ENCODE results near the gene GRM4. TPM values are rescaled to one million over a fixed set of nuclear protein-coding genes. Genes with fewer than 3 reads are reported as not detected.

GRM4 gene
- total and polyA plus RNA-seq, 10 of the 15 experiments (the other 5 are each of a cell fraction or from before 2014, with no cell fraction given) = 0.01 to 0.31 (median 0.05) TPM; not detected in 2

- RAD21 ChIA-PET (ENCODE audit: unreplicated experiment) = no interaction called here
- Histone ChIP-seq H3K79me2 (ENCODE audit: control insufficient read depth, insufficient read depth, low read length) (no peaks in the 10 kb centered on the region), H3K4me2 (ENCODE audit: control insufficient read depth, insufficient read depth) (no peak overlapping the region), H3K9ac (ENCODE audit: control insufficient read depth, insufficient read depth, low read length) (no peak overlapping the region), H3K27ac (ENCODE audit: control insufficient read depth, insufficient read depth) (no peak overlapping the region), H3K36me3 (ENCODE audit: control insufficient read depth in 2 of 2, insufficient read depth in 2 of 2, low read length in 1 of 2) (no peaks in the 10 kb centered on the region), H3K27me3 (replicated peaks in 1 of 2; ENCODE audit: control insufficient read depth in 2 of 2, insufficient read depth in 2 of 2, low read length in 1 of 2) (peaks cover 2 to 3% of the 10 kb centered on the region in 2 experiments; a peak in 3 of 4 replicates), H2AFZ (ENCODE audit: control insufficient read depth, low read depth, low read length) (no peak overlapping the region), H4K20me1 (ENCODE audit: control insufficient read depth, insufficient read depth) (no peaks in the 10 kb centered on the region), H3K4me1 (ENCODE audit: control insufficient read depth, insufficient read depth, low read length) (no peaks in the 10 kb centered on the region), H3K4me3 (no peak overlapping the region), H3K9me3 (replicated peaks; ENCODE audit: control insufficient read depth, insufficient read depth, low read length) (no peaks in the 10 kb centered on the region)
- DNase-seq (ENCODE audit: low read depth, low spot score) = no peak
- 4% methylated on average over 3 of the region's 3 CpGs for WGBS (ENCODE audit: insufficient coverage, insufficient replicate concordance, low lambda C conversion rate, missing lambda C conversion rate)
- intact Hi-C loops (cut with micrococcal nuclease; ENCODE audit: unreplicated experiment) = no loop called here
- POLR2A ChIA-PET = no interaction called here
- in situ Hi-C loops (cut with MboI) = loop anchor here (10.0 kb wide), 1 partner anchor 95 kb away; no protein-coding TSS in a partner anchor
- TF ChIP-seq CREB1 (IDR thresholded peaks at IDR 0.05; ENCODE audit: low read depth) (no peak), MXI1 (IDR thresholded peaks at IDR 0.05; ENCODE audit: low read depth, low read length) (no peak), EZH2 (IDR thresholded peaks at IDR 0.05; ENCODE audit: borderline replicate concordance, control insufficient read depth, low read depth, low read length) (no peak), SPI1 (IDR thresholded peaks at IDR 0.05; ENCODE audit: borderline replicate concordance, insufficient read depth, low read depth, low read length) (no peak), HCFC1 (IDR thresholded peaks at IDR 0.05; ENCODE audit: low read length) (no peak), PAX8 (IDR thresholded peaks at IDR 0.05) (no peak), ZBTB11 (CRISPR knock-in tag; IDR thresholded peaks at IDR 0.05) (no peak), RELB (IDR thresholded peaks at IDR 0.05; ENCODE audit: low read depth) (no peak), EED (IDR thresholded peaks at IDR 0.05; ENCODE audit: low read depth) (no peak), RBBP5 (conservative IDR thresholded peaks at IDR 0.05) (no peak), SP1 (IDR thresholded peaks at IDR 0.05; ENCODE audit: low read depth, low read length) (no peak), NFIC (IDR thresholded peaks at IDR 0.05; ENCODE audit: low read depth, low read length) (no peak), BRCA1 (IDR thresholded peaks at IDR 0.05; ENCODE audit: low read depth, low read length) (no peak), NRF1 (conservative IDR thresholded peaks at IDR 0.05; ENCODE audit: low read depth, low read length) (no peak), BCLAF1 (IDR thresholded peaks at IDR 0.05) (no peak), SIN3A (IDR thresholded peaks at IDR 0.05; ENCODE audit: low read depth, low read length) (no peak), CHD1 (IDR thresholded peaks at IDR 0.05; ENCODE audit: low read depth, low read length) (no peak)
- CTCF ChIA-PET = interaction anchor here (1.1 kb wide), 1 partner anchor 10 kb away, joined by 5 read pairs; no protein-coding TSS in a partner anchor
- no TSS peak for BruUV-seq (replicated peaks)
- SMC1A ChIA-PET (ENCODE audit: uncharacterized antibody, unreplicated experiment) = no interaction called here
- no peak for ATAC-seq
- FAIRE-seq = no peak
Measured at GRCh38 chr6:34059914-34060313, 86.0 kb downstream of the GRM4 start.

Measured in GM12878 (cell line).